MCF 10A (cell line): ENCODE data around the gene MACROH2A1. TPM values are rescaled to one million over a fixed set of nuclear protein-coding genes. Genes with fewer than 3 reads are reported as not detected.

Source experiments
- BruUV-seq: library from RNA; stranded (reverse); fragments of 400-500 nt; replicated peaks from 2 replicates; lab custom pipeline; 2021; lab: Mats Ljungman, UMichigan
- CTCF ChIA-PET: fragments of 300-600 bp; sonication (Branson Sonifier 250); formaldehyde crosslinking; extraction: SDS; loops from one replicate; lab custom pipeline; 2021; ENCODE audit warnings: antibody characterized with exemption, inconsistent platforms; lab: Yijun Ruan, JAX
- POLR2A ChIA-PET: fragments of 300-600, 350-650 bp; sonication (Branson Sonifier 250); formaldehyde crosslinking; extraction: SDS; loops from one replicate; lab custom pipeline; 2020; ENCODE audit warnings: antibody characterized with exemption, inconsistent platforms; lab: Yijun Ruan, JAX
- DNase-seq: peaks from one replicate; pipeline ENCODE4 v3.0.0-alpha.2; 2018; ENCODE audit not compliant: unreplicated experiment
- H3K27ac Mint-ChIP-seq: one replicate; pipeline ENCODE4 v1.8.0; 2022; ENCODE audit warnings: mild to moderate bottlenecking, low read depth, mixed read lengths; ENCODE audit not compliant: unreplicated experiment
- H3K27me3 Mint-ChIP-seq: one replicate; pipeline ENCODE4 v1.8.0; 2022; ENCODE audit warnings: mixed read lengths; ENCODE audit not compliant: insufficient read depth, unreplicated experiment
- H3K36me3 Mint-ChIP-seq: one replicate; pipeline ENCODE4 v1.8.0; 2022; ENCODE audit warnings: mild to moderate bottlenecking, moderate library complexity, mixed read lengths; ENCODE audit not compliant: insufficient read depth, unreplicated experiment
- H3K4me1 Mint-ChIP-seq: one replicate; pipeline ENCODE4 v1.8.0; 2022; ENCODE audit warnings: mixed read lengths; ENCODE audit not compliant: insufficient read depth, unreplicated experiment
- H3K4me3 Mint-ChIP-seq: one replicate; pipeline ENCODE4 v1.8.0; 2022; ENCODE audit warnings: mild to moderate bottlenecking, moderate library complexity, mixed read lengths; ENCODE audit not compliant: unreplicated experiment
- H3K9me3 Mint-ChIP-seq: one replicate; pipeline ENCODE4 v1.8.0; 2022; ENCODE audit warnings: mixed read lengths; ENCODE audit not compliant: unreplicated experiment
- CTCF ChIP-seq: fragments of 200-600 bp; IDR thresholded peaks from one replicate; pipeline ENCODE4 v1.8.0; 2022; ENCODE audit warnings: antibody characterized with exemption, mild to moderate bottlenecking; ENCODE audit not compliant: unreplicated experiment
- intact Hi-C: fragments of 100-400 bp; cut with micrococcal nuclease; formaldehyde crosslinking; loops from 2 replicates; pipeline ENCODE4 v1.14.1; 2022
- total RNA-seq: library from RNA; stranded (reverse); gene quantifications from 2 replicates; pipeline ENCODE4 v1.2.3, GENCODE V29; 2022

MACROH2A1 gene
- total RNA-seq, 1 experiment from 2014 or later, result 306 TPM

GRCh38 chr5:135333732-135334515 is 65.1 kb downstream of the MACROH2A1 start:
- H3K27me3 Mint-ChIP-seq, result no peaks in the 10 kb centered on the region
- H3K9me3 Mint-ChIP-seq, result no peaks in the 10 kb centered on the region
- BruUV-seq, result no TSS peak
- intact Hi-C loops, result loop anchor here (2.0 to 5.0 kb wide), 3 partner anchors 227 to 322 kb away; partner anchors contain the start of gene PITX1
- H3K4me3 Mint-ChIP-seq, result no peak overlapping the region
- ChIA-PET POLR2A (interaction anchor here (1.1 to 1.9 kb wide), 2 partner anchors 87 to 218 kb away, joined by 3 to 5 read pairs; no protein-coding TSS in a partner anchor), CTCF (interaction anchor here (0.7 to 3.7 kb wide), 17 partner anchors 11 to 1758 kb away, joined by 3 to 46 read pairs (median 4); no protein-coding TSS in a partner anchor)
- peak overlapping the region; percentile 50 for H3K27ac Mint-ChIP-seq
- H3K4me1 Mint-ChIP-seq, result peaks cover 14% of the 10 kb centered on the region
- DNase-seq, result no peak
- TF ChIP-seq CTCF, result no peak
- H3K36me3 Mint-ChIP-seq, result peaks cover 54% of the 10 kb centered on the region

GRCh38 chr5:135332519-135333150 is 66.4 kb downstream of the MACROH2A1 start:
- no peak overlapping the region for H3K27ac Mint-ChIP-seq
- peaks cover 14% of the 10 kb centered on the region for H3K4me1 Mint-ChIP-seq
- no peaks in the 10 kb centered on the region for H3K9me3 Mint-ChIP-seq
- H3K36me3 Mint-ChIP-seq, result peaks cover 48% of the 10 kb centered on the region
- intact Hi-C loops, result loop anchor here (1.0 to 5.0 kb wide), 6 partner anchors 124 to 427 kb away; partner anchors contain the start of genes PCBD2 and PITX1
- no TSS peak for BruUV-seq
- H3K27me3 Mint-ChIP-seq, result no peaks in the 10 kb centered on the region
- POLR2A ChIA-PET, result interaction anchor here (1.0 to 1.9 kb wide), 3 partner anchors 14 to 219 kb away, joined by 3 to 5 read pairs (median 3); no protein-coding TSS in a partner anchor
- DNase-seq, result peak; percentile 80
- TF ChIP-seq CTCF, result peak; percentile 75
- CTCF ChIA-PET, result interaction anchor here (0.6 to 3.7 kb wide), 44 partner anchors 8 to 554 kb away, joined by 3 to 46 read pairs (median 4); no protein-coding TSS in a partner anchor
- no peak overlapping the region for H3K4me3 Mint-ChIP-seq

- Mint-ChIP-seq H3K4me3 (no peak overlapping the region), H3K4me1 (peaks cover 5% of the 10 kb centered on the region), H3K36me3 (peaks cover 38% of the 10 kb centered on the region), H3K9me3 (no peaks in the 10 kb centered on the region), H3K27me3 (no peaks in the 10 kb centered on the region), H3K27ac (no peak overlapping the region)
- ChIA-PET CTCF (interaction anchor here (0.6 to 3.7 kb wide), 34 partner anchors 9 to 553 kb away, joined by 3 to 46 read pairs (median 4); no protein-coding TSS in a partner anchor), POLR2A (interaction anchor here (1.0 kb wide), 1 partner anchor 13 kb away, joined by 3 read pairs; no protein-coding TSS in a partner anchor)
- BruUV-seq, result no TSS peak
- DNase-seq, result no peak
- intact Hi-C loops, result loop anchor here (1.0 to 5.0 kb wide), 6 partner anchors 123 to 426 kb away; partner anchors contain the start of genes PCBD2 and PITX1
- no peak for TF ChIP-seq CTCF
Observed at GRCh38 chr5:135331612-135332011, 67.4 kb downstream of the MACROH2A1 start.

DNA sequence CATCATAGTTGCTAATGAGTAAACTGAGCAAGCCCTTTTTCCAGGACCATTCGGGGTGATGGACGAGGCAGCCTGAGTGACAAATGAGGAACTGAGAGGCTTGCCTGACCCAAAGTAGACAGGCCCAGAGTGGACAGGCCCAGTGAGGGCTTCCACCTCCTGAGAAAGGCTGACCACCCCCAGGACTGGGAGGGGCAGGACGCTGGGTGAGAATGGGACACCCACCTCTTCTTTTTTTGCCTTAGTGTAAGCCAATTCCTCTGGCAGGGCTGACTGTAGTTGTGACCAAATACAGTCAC is 68.3 kb downstream of the MACROH2A1 start:
- intact Hi-C loops, result loop anchor here (5.0 kb wide), 2 partner anchors 298 to 318 kb away; partner anchors contain the start of gene PITX1
- H3K4me1 Mint-ChIP-seq, result no peaks in the 10 kb centered on the region

More for the DNA sequence above, 68.3 kb downstream of the MACROH2A1 start:
- ChIA-PET CTCF (interaction anchor here (1.8 to 3.7 kb wide), 2 partner anchors 10 to 414 kb away, joined by 9 to 23 read pairs; no protein-coding TSS in a partner anchor), POLR2A (no interaction called here)
- no TSS peak for BruUV-seq
- Mint-ChIP-seq H3K27ac (no peak overlapping the region), H3K36me3 (peaks cover 33% of the 10 kb centered on the region), H3K4me3 (no peak overlapping the region), H3K27me3 (no peaks in the 10 kb centered on the region), H3K9me3 (no peaks in the 10 kb centered on the region)
- no peak for TF ChIP-seq CTCF
- DNase-seq, result no peak
